Measurements from ENCODE around the gene MYO9B.

Gene MYO9B

GRCh38 chr19:17036640-17037039 lies 38.9 kb upstream of the MYO9B start:
- TF ChIP-seq, protein P1, sequence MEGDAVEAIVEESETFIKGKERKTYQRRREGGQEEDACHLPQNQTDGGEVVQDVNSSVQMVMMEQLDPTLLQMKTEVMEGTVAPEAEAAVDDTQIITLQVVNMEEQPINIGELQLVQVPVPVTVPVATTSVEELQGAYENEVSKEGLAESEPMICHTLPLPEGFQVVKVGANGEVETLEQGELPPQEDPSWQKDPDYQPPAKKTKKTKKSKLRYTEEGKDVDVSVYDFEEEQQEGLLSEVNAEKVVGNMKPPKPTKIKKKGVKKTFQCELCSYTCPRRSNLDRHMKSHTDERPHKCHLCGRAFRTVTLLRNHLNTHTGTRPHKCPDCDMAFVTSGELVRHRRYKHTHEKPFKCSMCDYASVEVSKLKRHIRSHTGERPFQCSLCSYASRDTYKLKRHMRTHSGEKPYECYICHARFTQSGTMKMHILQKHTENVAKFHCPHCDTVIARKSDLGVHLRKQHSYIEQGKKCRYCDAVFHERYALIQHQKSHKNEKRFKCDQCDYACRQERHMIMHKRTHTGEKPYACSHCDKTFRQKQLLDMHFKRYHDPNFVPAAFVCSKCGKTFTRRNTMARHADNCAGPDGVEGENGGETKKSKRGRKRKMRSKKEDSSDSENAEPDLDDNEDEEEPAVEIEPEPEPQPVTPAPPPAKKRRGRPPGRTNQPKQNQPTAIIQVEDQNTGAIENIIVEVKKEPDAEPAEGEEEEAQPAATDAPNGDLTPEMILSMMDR (IDR thresholded peaks at IDR 0.05; ENCODE audit: low read depth, low read length, missing control alignments) = no peak
- no peak for DNase-seq (ENCODE audit: extremely low read depth, low read depth)
- no peak overlapping the region for H3K4me3 ChIP-seq (replicated peaks; ENCODE audit: low read depth, low read length)

- no peak overlapping the region for H3K4me3 ChIP-seq (replicated peaks; ENCODE audit: low read depth, low read length)
- TF ChIP-seq, protein P1 (IDR thresholded peaks at IDR 0.05; ENCODE audit: low read depth, low read length, missing control alignments) = no peak
- no peak for DNase-seq (ENCODE audit: extremely low read depth, low read depth)
These were observed 38.4 kb upstream of the MYO9B start for GRCh38 chr19:17037184-17037583.

DNA sequence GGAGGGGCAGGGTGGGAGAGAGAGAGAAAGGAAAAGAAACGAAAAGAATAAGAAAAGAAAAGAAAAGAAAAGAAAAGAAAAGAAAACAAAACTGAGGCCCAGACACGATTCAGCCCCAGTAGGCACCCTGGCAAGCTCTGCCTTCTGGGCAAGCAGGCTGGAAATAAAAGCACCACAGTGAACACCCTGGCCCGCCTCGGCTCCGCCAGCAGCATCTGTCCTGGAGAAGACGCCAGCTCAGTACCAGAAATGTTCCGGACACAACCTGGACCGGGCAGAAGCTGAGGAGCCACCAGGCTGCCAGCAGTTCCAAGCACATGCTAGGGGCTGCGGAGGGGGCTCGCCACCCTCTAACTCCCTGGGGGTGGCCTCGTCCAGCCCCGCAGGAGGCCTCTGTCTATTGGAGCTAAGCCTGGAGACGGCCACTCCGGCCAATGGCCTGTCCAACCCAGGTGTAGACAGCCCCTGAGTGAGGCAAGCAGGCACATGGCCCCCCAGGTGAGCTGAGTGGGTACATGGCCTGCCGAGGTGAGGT lies 37.5 kb upstream of the MYO9B start:
- H3K4me3 ChIP-seq (replicated peaks; ENCODE audit: low read depth, low read length) = no peak overlapping the region
- TF ChIP-seq, protein P1 (IDR thresholded peaks at IDR 0.05; ENCODE audit: low read depth, low read length, missing control alignments) = no peak
- DNase-seq (ENCODE audit: extremely low read depth, low read depth) = no peak

GRCh38 chr19:17041976-17042375 lies 33.6 kb upstream of the MYO9B start:
- H3K4me3 ChIP-seq (replicated peaks; ENCODE audit: low read depth, low read length) = no peak overlapping the region
- TF ChIP-seq, protein P1 (IDR thresholded peaks at IDR 0.05; ENCODE audit: low read depth, low read length, missing control alignments) = no peak
- peak; percentile 16 for DNase-seq (ENCODE audit: extremely low read depth, low read depth)

- no peak for DNase-seq (ENCODE audit: extremely low read depth, low read depth)
- TF ChIP-seq, protein P1 (IDR thresholded peaks at IDR 0.05; ENCODE audit: low read depth, low read length, missing control alignments) = no peak
- no peak overlapping the region for H3K4me3 ChIP-seq (replicated peaks; ENCODE audit: low read depth, low read length)
These were observed 31.8 kb upstream of the MYO9B start for GRCh38 chr19:17043744-17044143.

GRCh38 chr19:17045907-17046502 lies 29.6 kb upstream of the MYO9B start:
- TF ChIP-seq, protein P1 (IDR thresholded peaks at IDR 0.05; ENCODE audit: low read depth, low read length, missing control alignments) = no peak
- H3K4me3 ChIP-seq (replicated peaks; ENCODE audit: low read depth, low read length) = no peak overlapping the region
- DNase-seq (ENCODE audit: extremely low read depth, low read depth) = no peak
